Measurements from ENCODE around the gene MAN1A2. TPM values are rescaled to one million over a fixed set of nuclear protein-coding genes. Genes with fewer than 3 reads are reported as not detected.

MAN1A2 gene
- total RNA-seq, 2 experiments from 2014 or later = 28.8 to 30.2 TPM

- Mint-ChIP-seq H3K27me3 (peaks cover 3% of the 10 kb centered on the region), H3K9me3 (ENCODE audit: low read depth) (no peaks in the 10 kb centered on the region), H3K4me1 (peaks cover 26% of the 10 kb centered on the region), H3K4me3 (no peak overlapping the region), H3K36me3 (no peaks in the 10 kb centered on the region), H3K27ac (no peak overlapping the region)
- ATAC-seq = no peak
- CTCF ChIA-PET = no interaction called here
- no peak for DNase-seq
Observed at GRCh38 chr1:117574161-117574835, 207.0 kb downstream of the MAN1A2 start.

- H3K4me1 Mint-ChIP-seq = peaks cover 26% of the 10 kb centered on the region
- H3K27ac Mint-ChIP-seq = no peak overlapping the region
- H3K9me3 Mint-ChIP-seq (ENCODE audit: low read depth) = no peaks in the 10 kb centered on the region
- H3K4me3 Mint-ChIP-seq = no peak overlapping the region
- no peak for ATAC-seq
- no peaks in the 10 kb centered on the region for H3K36me3 Mint-ChIP-seq
- CTCF ChIA-PET = no interaction called here
- no peaks in the 10 kb centered on the region for H3K27me3 Mint-ChIP-seq
- no peak for DNase-seq
Observed at GRCh38 chr1:117575586-117576225, 208.5 kb downstream of the MAN1A2 start.

GRCh38 chr1:117576236-117576635 is 209.0 kb downstream of the MAN1A2 start:
- Mint-ChIP-seq H3K9me3 (ENCODE audit: low read depth) (no peaks in the 10 kb centered on the region), H3K27ac (no peak overlapping the region), H3K27me3 (no peaks in the 10 kb centered on the region), H3K4me3 (no peak overlapping the region), H3K4me1 (peaks cover 23% of the 10 kb centered on the region), H3K36me3 (no peaks in the 10 kb centered on the region)
- ATAC-seq (no peak), DNase-seq (no peak)
- CTCF ChIA-PET = no interaction called here

- CTCF ChIA-PET = no interaction called here
- peaks cover 13% of the 10 kb centered on the region for H3K4me1 Mint-ChIP-seq
- no peak overlapping the region for H3K27ac Mint-ChIP-seq
- H3K36me3 Mint-ChIP-seq = no peaks in the 10 kb centered on the region
- no peak for DNase-seq
- no peak for ATAC-seq
- no peaks in the 10 kb centered on the region for H3K27me3 Mint-ChIP-seq
- no peak overlapping the region for H3K4me3 Mint-ChIP-seq
- H3K9me3 Mint-ChIP-seq (ENCODE audit: low read depth) = no peaks in the 10 kb centered on the region
Observed at GRCh38 chr1:117577191-117577885, 210.1 kb downstream of the MAN1A2 start.

GRCh38 chr1:117578466-117578865 is 211.2 kb downstream of the MAN1A2 start:
- H3K4me1 Mint-ChIP-seq = peaks cover 3% of the 10 kb centered on the region
- no peaks in the 10 kb centered on the region for H3K27me3 Mint-ChIP-seq
- no peak overlapping the region for H3K27ac Mint-ChIP-seq
- DNase-seq (no peak), ATAC-seq (no peak)
- H3K36me3 Mint-ChIP-seq = no peaks in the 10 kb centered on the region
- CTCF ChIA-PET = interaction anchor here (0.7 kb wide), 1 partner anchor 49 kb away, joined by 3 read pairs; no protein-coding TSS in a partner anchor
- peaks cover 1% of the 10 kb centered on the region for H3K9me3 Mint-ChIP-seq (ENCODE audit: low read depth)
- H3K4me3 Mint-ChIP-seq = no peak overlapping the region

Other genes with a start within 250 kb of the MAN1A2 start
- gene TRIM45, start 245.7 kb upstream of the MAN1A2 start, total RNA-seq = under 1 TPM; 0.26 to 0.75 TPM
- gene VTCN1, start 156.5 kb upstream of the MAN1A2 start, total RNA-seq = not detected
- 10 to 100 TPM; 41.6 to 50.3 TPM for gene TENT5C, start 238.6 kb downstream of the MAN1A2 start, total RNA-seq